22Rv1 (cell line): ENCODE measurements around the gene EXOSC5.
A peak's percentile ranks its signal among the peaks of the same experiment; 100 is the strongest.

Source experiments
- H3K27ac ChIP-seq: fragments of 450-650 bp; 2 replicates; pipeline ENCODE4 v1.5.1; 2017
- ZFX ChIP-seq: fragments of 450-650 bp; IDR thresholded peaks from 2 replicates; pipeline ENCODE4 v1.6.1; 2017; ENCODE audit warnings: antibody characterized with exemption, borderline replicate concordance
- TF ChIP-seq, protein P1 (sequence below): fragments of 450-650 bp; IDR thresholded peaks from 2 replicates; pipeline ENCODE4 v1.5.1; 2017; ENCODE audit warnings: mild to moderate bottlenecking

Gene EXOSC5

DNA sequence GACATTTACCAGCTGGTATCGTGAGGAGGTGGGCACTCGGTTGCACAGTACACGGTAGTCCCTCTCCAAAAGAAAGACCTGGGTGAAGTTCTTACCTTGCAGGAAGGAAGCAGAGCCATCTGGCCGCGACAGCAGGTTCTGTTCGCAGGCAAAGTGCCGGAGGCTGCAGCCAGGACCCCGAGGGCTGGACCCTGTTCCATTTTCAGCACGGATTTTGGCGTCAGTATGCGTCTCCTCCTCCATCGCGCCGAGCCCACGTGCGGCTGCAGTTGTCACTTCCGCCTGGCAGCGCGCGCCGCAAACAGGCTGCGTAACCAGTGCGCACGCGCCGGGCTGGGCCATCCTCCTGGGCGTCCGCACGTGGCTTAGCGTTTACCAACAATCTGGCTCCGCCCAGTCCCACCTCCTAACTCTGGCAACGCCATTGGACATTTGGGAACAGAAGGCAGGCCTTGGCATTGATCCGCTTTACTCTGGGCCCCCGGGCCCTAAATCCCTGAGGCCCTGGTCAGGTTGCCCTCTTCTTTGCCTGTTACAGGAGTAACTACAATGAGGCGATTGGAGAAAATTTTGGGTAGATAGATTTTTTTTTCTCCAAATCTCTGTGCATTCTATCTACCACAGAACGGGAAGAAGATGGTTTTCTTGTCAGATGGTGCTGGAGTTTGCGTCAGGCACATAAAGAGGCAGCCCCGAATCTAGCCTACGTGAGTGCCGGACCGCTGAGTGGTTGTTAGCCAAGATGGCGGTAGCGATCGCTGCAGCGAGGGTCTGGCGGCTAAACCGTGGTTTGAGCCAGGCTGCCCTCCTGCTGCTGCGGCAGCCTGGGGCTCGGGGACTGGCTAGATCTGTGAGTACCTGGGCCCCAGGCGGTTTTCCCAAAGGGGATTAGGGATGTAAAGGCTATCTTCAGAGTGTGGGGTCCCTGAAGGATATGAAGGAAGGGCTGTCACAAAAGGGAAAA is at the start of gene EXOSC5, which contains the start of gene BCKDHA:
Gene EXOSC5, minus strand, starts transcription at position 274 of the 964 bp plus-strand sequence. Its CDS starts 31 bp downstream, at position 243.
Gene BCKDHA, plus strand, starts transcription at position 733 of the 964 bp plus-strand sequence. Its CDS starts 10 bp downstream, at position 743.
- H3K27ac ChIP-seq = peak within 1 kb of the TSS; percentile 84
- no peak for TF ChIP-seq ZFX
- TF ChIP-seq, protein P1, sequence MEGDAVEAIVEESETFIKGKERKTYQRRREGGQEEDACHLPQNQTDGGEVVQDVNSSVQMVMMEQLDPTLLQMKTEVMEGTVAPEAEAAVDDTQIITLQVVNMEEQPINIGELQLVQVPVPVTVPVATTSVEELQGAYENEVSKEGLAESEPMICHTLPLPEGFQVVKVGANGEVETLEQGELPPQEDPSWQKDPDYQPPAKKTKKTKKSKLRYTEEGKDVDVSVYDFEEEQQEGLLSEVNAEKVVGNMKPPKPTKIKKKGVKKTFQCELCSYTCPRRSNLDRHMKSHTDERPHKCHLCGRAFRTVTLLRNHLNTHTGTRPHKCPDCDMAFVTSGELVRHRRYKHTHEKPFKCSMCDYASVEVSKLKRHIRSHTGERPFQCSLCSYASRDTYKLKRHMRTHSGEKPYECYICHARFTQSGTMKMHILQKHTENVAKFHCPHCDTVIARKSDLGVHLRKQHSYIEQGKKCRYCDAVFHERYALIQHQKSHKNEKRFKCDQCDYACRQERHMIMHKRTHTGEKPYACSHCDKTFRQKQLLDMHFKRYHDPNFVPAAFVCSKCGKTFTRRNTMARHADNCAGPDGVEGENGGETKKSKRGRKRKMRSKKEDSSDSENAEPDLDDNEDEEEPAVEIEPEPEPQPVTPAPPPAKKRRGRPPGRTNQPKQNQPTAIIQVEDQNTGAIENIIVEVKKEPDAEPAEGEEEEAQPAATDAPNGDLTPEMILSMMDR = no peak

DNA sequence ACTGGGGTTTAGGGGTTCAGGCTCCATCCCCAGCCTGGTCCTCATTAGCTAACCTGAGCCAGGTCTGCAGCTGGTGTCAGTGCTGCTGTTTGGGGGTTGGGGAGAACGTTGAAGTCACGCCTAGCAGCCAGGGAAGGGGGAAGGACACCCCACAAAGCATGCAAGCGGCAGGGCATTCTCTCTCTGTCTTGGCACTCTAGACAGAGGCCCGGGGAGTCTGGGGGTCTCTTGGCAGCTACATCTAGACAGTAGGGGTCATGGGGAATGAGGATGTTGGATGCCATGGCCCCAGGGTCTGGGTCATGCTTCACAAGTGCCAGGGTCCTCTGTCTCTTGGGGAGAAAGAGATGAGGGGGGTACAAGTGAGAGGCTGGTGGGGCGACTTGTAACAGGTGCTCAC is 48.4 kb upstream of the EXOSC5 start:
- TF ChIP-seq ZFX = no peak
- TF ChIP-seq, protein P1 = no peak
- no peak overlapping the region for H3K27ac ChIP-seq

DNA sequence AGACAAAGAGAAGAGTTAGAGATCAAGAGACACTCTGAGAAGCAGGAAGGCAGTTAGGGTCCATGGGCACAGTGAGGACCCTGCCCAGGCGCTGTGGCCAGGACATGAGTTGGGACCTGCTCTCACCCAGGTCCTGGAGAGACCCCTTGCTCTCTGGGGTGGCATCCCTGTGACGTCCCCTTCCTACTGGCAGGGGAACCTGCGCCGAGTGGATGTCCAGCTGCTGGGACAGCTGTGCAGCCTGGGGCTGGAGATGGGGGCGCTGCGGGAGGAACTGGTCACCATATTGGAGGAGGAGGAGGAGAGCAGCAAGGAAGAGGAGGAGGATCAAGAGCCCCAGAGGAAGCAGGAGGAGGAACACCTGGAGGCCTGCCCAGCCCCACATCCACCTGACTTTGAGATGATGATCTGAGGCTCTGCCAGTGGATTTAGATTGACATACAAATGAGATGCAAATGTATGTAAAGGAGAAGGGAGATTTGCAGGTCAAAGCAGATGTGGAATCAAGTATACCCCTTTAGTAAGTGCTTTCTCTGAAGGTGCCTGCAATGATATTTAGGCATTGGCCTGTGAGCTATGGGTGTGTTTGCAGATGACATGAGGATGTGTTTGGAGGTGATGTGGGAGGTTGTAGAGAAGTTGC is 46.8 kb upstream of the EXOSC5 start:
- no peak overlapping the region for H3K27ac ChIP-seq
- TF ChIP-seq ZFX = no peak
- TF ChIP-seq, protein P1 = no peak

DNA sequence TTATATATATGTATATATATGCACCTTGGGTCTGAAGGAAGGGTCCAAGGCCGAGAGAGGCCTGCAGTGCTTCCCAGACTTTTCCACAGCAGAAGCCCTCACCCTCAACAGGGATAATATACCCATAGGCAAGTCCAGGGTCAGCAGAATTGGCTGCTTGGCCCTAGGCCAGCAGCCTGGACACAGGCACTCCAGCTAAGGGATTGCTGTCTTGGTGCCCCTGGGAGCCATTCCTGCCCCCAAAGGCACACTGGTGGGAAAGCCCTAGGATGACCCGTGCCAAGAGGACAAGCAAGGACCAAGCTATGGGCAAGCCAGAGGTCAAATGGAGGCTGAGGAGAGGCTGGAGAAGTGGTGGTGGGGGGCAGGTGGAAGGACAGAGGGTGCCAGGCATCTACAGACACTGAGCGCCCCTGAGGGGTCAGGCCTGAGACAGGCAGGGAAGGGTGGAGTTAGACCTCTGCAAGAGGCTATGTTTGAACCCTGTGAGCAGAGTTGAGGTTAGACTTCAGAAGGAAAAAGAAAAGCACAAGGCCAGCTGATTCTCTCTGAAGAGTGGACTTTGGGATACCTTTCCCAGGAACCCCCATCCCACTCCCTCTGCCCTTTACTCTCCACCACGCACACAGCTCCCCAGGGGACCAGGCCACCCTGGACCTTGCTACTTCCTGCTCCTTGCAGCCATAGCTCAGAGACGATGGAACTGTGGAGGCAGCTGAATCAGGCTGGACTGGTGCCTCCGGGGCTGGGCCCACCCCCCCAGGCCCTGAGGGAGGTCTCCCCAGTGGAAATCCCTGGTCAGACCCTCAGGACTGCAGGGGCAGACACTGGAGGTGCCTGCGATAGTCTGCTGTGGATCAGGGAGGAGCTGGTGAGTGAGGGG is 45.6 kb upstream of the EXOSC5 start, which contains the start of gene ERICH4:
Gene ERICH4, plus strand, starts transcription at position 684 of the 883 bp plus-strand sequence. Its CDS starts 14 bp downstream, at position 698.
- no peak within 1 kb of the TSS for H3K27ac ChIP-seq
- TF ChIP-seq, protein P1 = no peak
- TF ChIP-seq ZFX = no peak

DNA sequence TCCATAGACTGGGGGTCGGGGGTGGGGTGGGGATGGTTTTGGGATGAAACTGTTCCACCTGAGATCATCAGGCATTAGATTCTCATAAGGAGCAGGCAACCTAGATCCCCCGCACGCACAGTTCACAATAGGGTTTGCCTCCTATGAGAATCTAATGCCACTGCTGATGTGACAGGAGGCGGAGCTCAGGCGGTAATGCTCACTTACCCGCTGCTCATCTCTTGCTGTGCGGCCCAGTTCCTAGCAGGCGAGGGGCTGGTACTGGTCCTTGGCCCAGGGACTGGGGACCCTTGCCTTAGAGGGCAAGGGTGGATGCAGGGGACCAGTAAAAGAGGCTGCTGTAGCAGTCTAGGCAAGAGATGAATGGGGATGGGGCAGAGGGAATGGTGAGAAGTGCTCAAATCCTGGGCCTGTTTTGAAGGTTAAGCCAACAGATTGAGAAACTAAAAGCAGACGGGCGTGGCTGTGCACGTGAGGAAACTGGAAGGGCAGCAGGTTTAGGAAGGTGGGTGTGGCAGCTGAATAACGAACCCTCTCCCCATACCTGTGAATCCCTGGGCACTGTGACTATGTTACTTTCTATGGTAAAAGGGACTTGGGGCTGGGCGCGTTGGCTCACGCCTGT is 44.3 kb upstream of the EXOSC5 start:
- no peak overlapping the region for H3K27ac ChIP-seq
- TF ChIP-seq, protein P1 = no peak
- no peak for TF ChIP-seq ZFX

DNA sequence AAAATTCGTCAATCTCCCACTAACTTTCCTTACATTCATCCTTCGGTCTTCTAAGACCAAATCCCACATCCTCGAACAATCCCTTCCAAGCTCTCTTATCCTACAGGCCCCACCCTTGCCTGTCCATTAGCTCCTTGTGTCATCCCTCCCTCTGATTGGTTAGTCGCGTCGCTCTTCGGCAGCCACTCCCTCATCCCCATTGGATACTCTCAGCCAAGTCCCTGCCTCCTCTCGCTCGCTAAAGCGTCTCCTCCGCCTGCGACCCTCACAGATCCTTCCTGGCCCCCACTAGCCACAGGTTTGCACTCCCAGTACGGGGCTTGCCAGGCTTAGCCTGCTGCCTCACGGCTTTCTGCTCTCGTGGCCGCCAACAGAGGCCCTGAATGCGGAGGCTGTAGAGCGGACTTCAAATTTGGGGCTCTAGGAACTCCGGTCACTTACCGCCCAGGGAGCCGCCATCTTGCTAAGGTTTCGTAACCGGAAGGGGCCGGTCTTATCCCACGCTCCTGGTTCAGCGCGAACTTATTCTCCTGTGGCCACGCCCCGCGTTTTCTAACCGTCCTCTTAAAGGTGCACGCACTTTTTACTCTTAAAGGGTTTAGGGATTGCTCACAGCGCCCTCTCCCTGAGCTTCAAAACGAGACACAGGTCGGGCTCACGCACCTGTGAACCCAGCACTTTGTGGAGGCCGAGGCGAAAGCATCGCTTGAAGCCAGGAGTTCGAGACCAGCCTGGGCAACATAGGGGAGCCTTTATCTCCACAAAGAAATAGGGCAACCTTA is 42.5 kb upstream of the EXOSC5 start, which contains the start of gene DMAC2:
Gene DMAC2, minus strand, starts transcription at position 472 of the 782 bp plus-strand sequence. Its CDS starts 13 bp downstream, at position 459.
- TF ChIP-seq, protein P1 = peak; percentile 76
- TF ChIP-seq ZFX = no peak
- peak within 1 kb of the TSS; percentile 84 for H3K27ac ChIP-seq
